ENCODE measurements around the gene CCDC182. TPM values are rescaled to one million over a fixed set of nuclear protein-coding genes. Genes with fewer than 3 reads are reported as not detected.
A peak's percentile ranks its signal among the peaks of the same experiment; 100 is the strongest.

Gene CCDC182
- total and polyA plus RNA-seq, 2 experiments from 2014 or later: not detected

GRCh38 chr17:57723427-57724025 is 21.6 kb downstream of the CCDC182 start:
- no peaks in the 10 kb centered on the region for H3K79me2 ChIP-seq (replicated peaks; ENCODE audit: insufficient read depth)
- no peaks in the 10 kb centered on the region for H3K27me3 ChIP-seq (ENCODE audit: insufficient read depth)
- DNase-seq (ENCODE audit: low spot score) (no peak), ATAC-seq (peak; percentile 44)
- Mint-ChIP-seq H3K4me3 (no peak overlapping the region), H3K36me3 (ENCODE audit: low read depth) (no peaks in the 10 kb centered on the region), H3K9me3 (no peaks in the 10 kb centered on the region), H3K27me3 (ENCODE audit: insufficient read depth, low read depth, poor library complexity) (peaks cover 23% of the 10 kb centered on the region), H3K27ac (no peak overlapping the region), H3K4me1 (no peaks in the 10 kb centered on the region)
- no peaks in the 10 kb centered on the region for H3K9me2 ChIP-seq (ENCODE audit: insufficient read depth)
- no peaks in the 10 kb centered on the region for H4K20me1 ChIP-seq (replicated peaks; ENCODE audit: insufficient read depth)
- no peaks in the 10 kb centered on the region for H3K36me3 ChIP-seq (ENCODE audit: insufficient read depth)
- no peak overlapping the region for H3K27ac ChIP-seq (ENCODE audit: low read depth)
- no peaks in the 10 kb centered on the region for H3K4me1 ChIP-seq (ENCODE audit: insufficient read depth)
- no peak overlapping the region for H3K4me3 ChIP-seq
- H2AFZ ChIP-seq: no peak overlapping the region
- H3K4me2 ChIP-seq: no peak overlapping the region
- H3F3A ChIP-seq (replicated peaks; ENCODE audit: low read depth): no peaks in the 10 kb centered on the region
- TF ChIP-seq EZH2 (IDR thresholded peaks at IDR 0.05; ENCODE audit: low read depth, unreplicated experiment): no peak
- no peak for TF ChIP-seq EZH2phosphoT487 (IDR thresholded peaks at IDR 0.05; ENCODE audit: unreplicated experiment)
- no peak for TF ChIP-seq STAT1 (IDR thresholded peaks at IDR 0.05; ENCODE audit: unreplicated experiment)
- no peak for TF ChIP-seq CREB1 (CRISPR knock-in tag; IDR thresholded peaks at IDR 0.05; ENCODE audit: low read depth)
- TF ChIP-seq ETS1 (IDR thresholded peaks at IDR 0.05): no peak
- TF ChIP-seq ZNF462 (CRISPR knock-in tag; IDR thresholded peaks at IDR 0.05): no peak
- no peak for TF ChIP-seq CTCF (conservative IDR thresholded peaks at IDR 0.05; ENCODE audit: low read depth in 2 of 2)
- no peak for TF ChIP-seq ZNF114 (CRISPR knock-in tag; IDR thresholded peaks at IDR 0.05)
- TF ChIP-seq POLR2AphosphoS5 (IDR thresholded peaks at IDR 0.05; ENCODE audit: low read depth): no peak
- no peak for TF ChIP-seq ZNF331 (CRISPR knock-in tag; IDR thresholded peaks at IDR 0.05; ENCODE audit: low read depth)
- TF ChIP-seq NANOG (IDR thresholded peaks at IDR 0.05; ENCODE audit: borderline replicate concordance): no peak
- no peak for TF ChIP-seq REST (IDR thresholded peaks at IDR 0.05; ENCODE audit: unreplicated experiment)
